ENCODE measurements around the gene NHSL2. TPM values are rescaled to one million over a fixed set of nuclear protein-coding genes. Genes with fewer than 3 reads are reported as not detected.
"Not testable (repeated sequence)": the region's sequence is repeated elsewhere in the genome, so short reads cannot be mapped to it uniquely, and the experiment has no call there.

NHSL2 gene
- total RNA-seq, 1 donor from 2014 or later: 1.3 TPM

GRCh38 chrX:72038868-72039267 lies 128.2 kb downstream of the NHSL2 start:
- DNase-seq (ENCODE audit: low spot score) (no peak), ATAC-seq (no peak)

- no peak for DNase-seq (ENCODE audit: low spot score)
- no peak for ATAC-seq
Observed at GRCh38 chrX:72040506-72040905, 129.9 kb downstream of the NHSL2 start.

- DNase-seq (ENCODE audit: low spot score) (no peak), ATAC-seq (no peak)
Observed at GRCh38 chrX:72041176-72041575, 130.5 kb downstream of the NHSL2 start.

- ATAC-seq (no peak), DNase-seq (ENCODE audit: low spot score) (no peak)
Observed at GRCh38 chrX:72041871-72042851, 131.5 kb downstream of the NHSL2 start.

- DNase-seq (ENCODE audit: low spot score) (no peak), ATAC-seq (no peak)
Observed at GRCh38 chrX:72042852-72043248, 132.2 kb downstream of the NHSL2 start.

- ATAC-seq: no peak
- DNase-seq (ENCODE audit: low spot score): no peak
Observed at GRCh38 chrX:72043636-72044035, 133.0 kb downstream of the NHSL2 start.

GRCh38 chrX:72045141-72045540 lies 134.5 kb downstream of the NHSL2 start:
- no peak for DNase-seq (ENCODE audit: low spot score)
- no peak for ATAC-seq

- DNase-seq (ENCODE audit: low spot score) (no peak), ATAC-seq (no peak)
Observed at GRCh38 chrX:72045552-72046277, 135.1 kb downstream of the NHSL2 start.

- ATAC-seq: no peak
- DNase-seq (ENCODE audit: low spot score): no peak
Observed at GRCh38 chrX:72046447-72046846, 135.8 kb downstream of the NHSL2 start.

GRCh38 chrX:72048510-72049455 lies 138.1 kb downstream of the NHSL2 start:
- no peak for DNase-seq (ENCODE audit: low spot score)
- ATAC-seq: no peak

GRCh38 chrX:72050011-72050410 lies 139.4 kb downstream of the NHSL2 start:
- no peak for ATAC-seq
- DNase-seq (ENCODE audit: low spot score): no peak

- DNase-seq (ENCODE audit: low spot score): no peak
- no peak for ATAC-seq
Observed at GRCh38 chrX:72051589-72051988, 140.9 kb downstream of the NHSL2 start.

- ATAC-seq (no peak), DNase-seq (ENCODE audit: low spot score) (no peak)
Observed at GRCh38 chrX:72052415-72053090, 141.9 kb downstream of the NHSL2 start.

- DNase-seq (ENCODE audit: low spot score): no peak
- ATAC-seq: no peak
Observed at GRCh38 chrX:72053508-72053907, 142.9 kb downstream of the NHSL2 start.

GRCh38 chrX:72054779-72055489 lies 144.3 kb downstream of the NHSL2 start:
- no peak for DNase-seq (ENCODE audit: low spot score)
- ATAC-seq: no peak

- ATAC-seq (no peak), DNase-seq (ENCODE audit: low spot score) (no peak)
Observed at GRCh38 chrX:72057331-72057730, 146.7 kb downstream of the NHSL2 start.

- DNase-seq (ENCODE audit: low spot score): no peak
- ATAC-seq: no peak
Observed at GRCh38 chrX:72057849-72058248, 147.2 kb downstream of the NHSL2 start.

GRCh38 chrX:72058346-72058745 lies 147.7 kb downstream of the NHSL2 start:
- ATAC-seq; DNase-seq (ENCODE audit: low spot score): not testable (repeated sequence)

GRCh38 chrX:72060196-72060920 lies 149.7 kb downstream of the NHSL2 start:
- DNase-seq (ENCODE audit: low spot score) (no peak), ATAC-seq (no peak)
